Epidermal melanocyte (primary cell): ENCODE measurements around the gene SRGAP2B.
"Not testable (repeated sequence)": the region's sequence is repeated elsewhere in the genome, so short reads cannot be mapped to it uniquely, and the experiment has no call there.

Experiments
- DNase-seq: peaks from one replicate; pipeline ENCODE4 v3.0.0; 2011; ENCODE audit warnings: low spot score; ENCODE audit not compliant: insufficient read length

Gene SRGAP2B

GRCh38 chr1:145047553-145047952 is 47.6 kb downstream of the SRGAP2B start:
- not testable (repeated sequence) for DNase-seq

DNA sequence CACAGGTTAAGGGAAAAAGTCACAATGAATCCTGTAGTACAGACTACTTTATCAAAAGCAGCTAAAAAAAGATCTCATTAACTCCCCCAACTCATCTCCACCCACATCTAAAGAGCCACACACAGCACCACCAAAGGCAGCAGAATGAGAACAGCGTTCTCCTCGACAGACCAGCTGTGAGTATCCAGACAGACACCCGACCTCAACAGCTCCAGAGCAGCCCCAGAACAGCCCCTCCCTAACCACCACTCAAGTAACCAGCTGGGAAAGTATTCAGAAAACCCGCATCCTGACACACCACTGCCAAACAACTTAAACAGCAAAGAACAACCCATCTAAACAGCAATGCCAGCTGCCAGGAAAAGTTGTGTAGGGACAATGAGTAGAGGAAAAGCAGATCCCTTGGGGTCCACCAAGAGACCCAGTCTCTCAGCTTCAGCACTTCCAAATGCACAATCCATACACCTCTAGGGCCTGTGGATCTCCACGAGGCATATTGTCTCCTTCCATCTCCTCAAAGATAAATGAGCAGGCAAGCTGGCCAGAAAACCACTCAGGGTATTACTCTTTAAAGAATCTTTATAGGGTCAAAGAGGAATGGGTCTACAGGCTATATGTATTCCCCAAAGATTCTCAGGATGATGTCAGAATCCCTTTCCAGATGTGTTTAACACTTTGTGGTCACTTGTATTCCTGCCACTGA is 49.4 kb downstream of the SRGAP2B start:
- not testable (repeated sequence) for DNase-seq

- DNase-seq: not testable (repeated sequence)
Observed at GRCh38 chr1:145041519-145041918, 53.6 kb downstream of the SRGAP2B start.

- DNase-seq: not testable (repeated sequence)
Observed at GRCh38 chr1:145036019-145036418, 59.1 kb downstream of the SRGAP2B start.

GRCh38 chr1:145033523-145033922 is 61.6 kb downstream of the SRGAP2B start:
- not testable (repeated sequence) for DNase-seq

GRCh38 chr1:145027251-145027650 is 67.9 kb downstream of the SRGAP2B start:
- DNase-seq: not testable (repeated sequence)

DNA sequence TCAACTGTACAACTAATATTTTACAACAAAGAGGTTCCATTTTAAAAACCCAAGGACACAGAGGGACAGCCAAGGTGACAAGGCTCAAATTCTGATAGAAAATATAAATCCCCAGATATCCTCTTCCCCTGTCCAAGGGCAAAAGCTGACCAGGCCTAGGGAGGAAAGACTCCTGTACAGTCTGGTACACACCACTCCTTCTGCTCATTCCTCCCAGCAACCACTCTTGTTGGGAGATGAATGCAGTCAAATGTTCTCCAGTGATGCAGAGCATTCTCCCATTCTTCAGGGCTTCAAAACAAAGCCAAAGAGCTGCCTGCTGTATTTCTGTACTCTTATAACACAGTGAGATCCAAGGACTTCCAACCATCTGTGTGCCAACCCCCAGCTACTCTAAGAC is 69.8 kb downstream of the SRGAP2B start:
- not testable (repeated sequence) for DNase-seq

- DNase-seq: not testable (repeated sequence)
Observed at GRCh38 chr1:145022259-145022658, 72.9 kb downstream of the SRGAP2B start.

DNA sequence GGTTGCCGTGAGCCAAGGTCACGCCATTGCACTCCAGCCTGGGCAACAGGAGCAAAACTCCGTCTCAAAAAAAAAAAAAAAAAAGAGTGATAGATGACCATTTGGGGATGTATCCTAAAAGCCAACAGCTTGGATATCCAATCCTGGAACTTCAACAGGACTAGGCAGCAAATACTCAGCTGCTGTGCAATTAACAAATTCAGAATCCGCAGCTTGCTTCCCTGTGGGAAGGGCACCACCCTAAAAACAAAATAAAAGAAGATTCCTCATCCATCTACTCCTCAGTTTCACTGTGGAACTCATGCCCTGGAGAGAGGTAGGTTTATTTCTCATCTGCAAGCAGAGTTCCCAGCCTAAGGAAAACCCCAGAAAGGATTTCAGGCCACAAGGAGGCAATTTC is 73.4 kb downstream of the SRGAP2B start:
- not testable (repeated sequence) for DNase-seq

GRCh38 chr1:145019709-145020108 is 75.4 kb downstream of the SRGAP2B start:
- not testable (repeated sequence) for DNase-seq

DNA sequence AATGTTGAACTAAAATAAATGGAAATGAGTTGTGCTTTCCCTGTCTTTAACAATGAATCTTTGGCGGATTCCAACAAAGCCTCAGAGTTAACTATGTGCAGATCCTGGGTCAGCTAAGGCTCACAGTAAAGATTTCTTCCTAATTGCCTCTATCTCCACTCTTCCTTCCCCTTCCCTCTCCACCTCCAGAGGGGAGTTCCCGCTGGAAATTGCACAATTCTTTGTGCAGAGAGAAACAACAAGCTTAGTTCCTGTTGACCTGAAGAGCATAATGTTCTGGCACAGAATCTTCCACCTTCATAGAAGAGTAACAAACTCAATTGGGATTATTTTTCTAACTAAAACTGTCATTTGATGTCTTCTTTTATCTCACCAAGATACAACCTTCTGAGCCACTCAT is 77.4 kb downstream of the SRGAP2B start:
- not testable (repeated sequence) for DNase-seq

DNA sequence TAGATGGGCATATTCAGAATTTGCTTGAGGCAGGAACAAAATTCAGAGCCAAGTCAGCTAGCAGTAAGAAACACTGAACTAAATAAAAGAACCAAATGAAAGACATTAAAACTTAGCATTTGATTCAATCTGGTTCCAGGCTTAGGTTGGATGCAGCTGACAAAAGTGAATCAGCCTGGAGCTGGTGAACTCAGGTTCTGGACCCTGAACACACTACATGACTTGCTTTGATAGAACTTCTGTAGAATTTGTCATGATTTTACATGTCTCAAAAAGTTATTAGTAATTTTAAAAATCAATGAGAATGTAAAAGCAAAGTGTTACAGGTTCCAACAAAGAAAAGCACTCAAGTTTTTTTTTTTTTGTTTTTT is 78.7 kb downstream of the SRGAP2B start:
- not testable (repeated sequence) for DNase-seq

DNA sequence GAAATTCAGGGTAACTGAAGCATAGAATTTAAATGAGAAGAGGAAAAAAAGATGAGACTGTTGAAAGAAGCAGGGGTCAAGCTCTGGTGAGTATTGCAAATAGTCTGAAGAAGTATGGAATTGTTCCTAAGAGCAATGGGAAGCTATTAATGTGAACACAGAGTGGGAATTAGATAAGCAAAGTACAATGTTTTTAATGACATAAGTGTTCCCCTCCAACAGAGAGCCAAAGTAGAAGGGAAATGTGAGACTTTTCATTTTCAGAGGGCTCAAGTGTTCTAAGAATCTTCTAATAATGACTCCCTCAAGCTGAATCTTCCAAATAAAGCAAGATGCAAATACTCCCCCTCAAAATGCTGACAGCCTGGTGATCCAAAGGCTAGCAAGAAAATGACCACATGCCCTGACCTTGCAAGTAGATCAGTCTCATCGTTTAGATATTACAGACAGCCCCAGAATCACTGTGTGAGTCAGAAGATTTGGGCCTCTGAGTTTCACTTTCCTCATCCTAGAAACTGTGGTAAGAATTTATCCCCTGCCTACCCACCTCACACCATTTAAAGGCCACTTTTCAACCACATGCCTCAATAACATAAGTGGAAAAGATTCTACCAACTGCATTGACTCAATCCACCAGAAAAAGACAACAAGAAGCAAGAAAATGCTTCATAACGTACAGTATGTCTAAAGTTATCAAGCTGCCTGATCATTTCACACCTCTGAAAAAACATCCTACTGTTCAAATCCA is 79.2 kb downstream of the SRGAP2B start:
- DNase-seq: not testable (repeated sequence)

GRCh38 chr1:145013353-145013752 is 81.8 kb downstream of the SRGAP2B start:
- not testable (repeated sequence) for DNase-seq

GRCh38 chr1:145011811-145012210 is 83.3 kb downstream of the SRGAP2B start:
- not testable (repeated sequence) for DNase-seq

DNA sequence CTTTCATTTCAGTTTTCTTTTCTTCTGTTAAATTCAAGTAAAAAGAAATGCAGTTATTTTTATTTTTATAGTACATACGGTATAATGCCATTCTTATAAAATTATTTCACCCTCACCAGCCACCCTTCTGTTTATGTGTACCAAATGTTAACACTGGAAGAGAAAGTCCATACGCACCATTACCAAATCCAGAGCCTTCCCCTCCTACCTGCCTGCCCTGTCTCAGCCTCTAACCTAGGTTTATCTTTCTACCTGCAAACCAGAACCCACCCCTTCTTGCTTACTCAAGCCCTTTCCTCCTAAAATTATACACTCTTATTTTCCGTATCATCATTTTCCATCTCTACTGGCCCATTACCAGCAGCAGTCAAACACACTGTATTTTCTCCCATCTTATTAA is 84.5 kb downstream of the SRGAP2B start:
- DNase-seq: not testable (repeated sequence)

GRCh38 chr1:145009928-145010327 is 85.2 kb downstream of the SRGAP2B start:
- DNase-seq: not testable (repeated sequence)

DNA sequence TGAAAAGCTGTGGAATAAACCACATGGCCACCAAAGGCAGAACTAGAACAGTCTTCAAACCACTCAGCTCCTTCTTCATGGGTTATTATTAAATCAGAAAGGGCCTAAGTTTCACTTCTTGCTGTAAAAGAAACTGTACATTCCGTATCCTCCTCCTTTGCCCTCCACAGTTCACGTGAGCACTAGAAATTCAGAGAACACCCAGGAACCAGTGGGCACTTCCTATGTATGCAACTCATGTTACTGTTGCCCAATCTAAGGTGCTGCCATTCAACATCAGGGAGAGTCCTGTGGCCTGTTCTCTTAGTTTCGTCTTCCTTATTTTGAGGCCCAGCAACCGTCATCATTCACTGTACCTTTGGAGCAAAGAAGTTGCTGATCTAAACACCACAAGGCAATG is 86.7 kb downstream of the SRGAP2B start:
- not testable (repeated sequence) for DNase-seq

- not testable (repeated sequence) for DNase-seq
Observed at GRCh38 chr1:145005142-145005541, 90.0 kb downstream of the SRGAP2B start.

GRCh38 chr1:145001381-145001780 is 93.7 kb downstream of the SRGAP2B start:
- not testable (repeated sequence) for DNase-seq

DNA sequence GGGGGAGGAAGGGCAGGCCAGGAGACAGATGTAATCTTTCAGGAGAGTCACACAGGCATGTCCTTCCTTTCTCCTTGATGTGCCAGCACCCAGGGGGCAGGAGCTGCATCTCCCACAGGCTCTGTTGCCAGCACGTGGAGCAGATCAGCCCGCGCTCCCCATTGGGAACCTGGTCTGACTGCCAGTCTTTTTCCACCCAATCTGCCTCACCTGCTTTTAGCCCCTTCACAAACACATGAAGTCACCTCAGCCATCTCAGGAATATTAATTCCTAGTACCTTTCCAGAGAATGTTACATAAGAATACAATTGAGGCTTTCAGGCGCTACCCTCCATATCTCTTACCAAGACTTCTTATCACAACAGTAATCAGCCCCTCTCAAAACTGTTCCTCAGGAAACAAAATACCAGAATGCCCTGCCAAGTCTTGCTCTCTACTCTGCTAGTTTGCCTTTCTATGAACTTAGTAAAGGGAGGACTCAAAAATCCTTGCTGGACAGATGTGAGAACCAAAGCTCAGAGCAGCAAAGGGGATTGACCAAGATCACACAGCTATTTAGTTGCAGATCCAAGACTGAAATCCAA is 94.3 kb downstream of the SRGAP2B start:
- not testable (repeated sequence) for DNase-seq

DNA sequence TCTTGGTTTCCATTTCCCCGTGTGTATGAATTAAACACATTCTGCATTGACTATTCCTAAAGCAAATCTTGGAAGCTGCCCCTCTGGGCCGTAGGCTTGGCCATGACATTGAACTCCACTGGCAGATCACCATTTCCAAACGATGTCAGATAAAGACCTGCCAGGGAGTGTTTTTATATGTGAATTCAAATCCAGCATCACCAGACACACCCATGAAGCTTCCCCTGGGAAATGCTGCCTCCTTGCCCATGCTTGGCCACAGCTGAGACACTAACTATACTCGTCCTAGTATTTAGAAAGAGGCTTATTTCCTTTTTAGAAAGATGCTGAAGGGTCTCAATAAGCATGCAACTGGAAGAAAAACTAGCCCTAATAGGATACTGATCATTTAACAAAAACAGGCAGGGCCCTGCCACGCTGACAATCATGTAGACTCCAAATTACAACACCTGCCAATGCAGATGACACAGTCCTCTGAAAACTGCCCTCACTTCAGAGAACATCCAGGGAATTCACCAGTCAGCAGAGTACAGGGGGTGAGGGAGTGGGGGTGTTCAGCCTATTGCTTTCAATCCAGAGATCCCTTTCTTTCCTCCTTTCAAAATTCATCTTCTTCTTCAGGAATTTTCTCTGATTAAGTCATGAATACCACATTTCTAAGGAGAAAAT is 94.9 kb downstream of the SRGAP2B start:
- not testable (repeated sequence) for DNase-seq
